ENCODE measurements around the gene CYGB. TPM values are rescaled to one million over a fixed set of nuclear protein-coding genes. Genes with fewer than 3 reads are reported as not detected.

CYGB gene
- total and polyA plus RNA-seq, 2 of the 13 experiments (the other 11 are each of a cell fraction or from before 2014, with no cell fraction given): 18.9 to 27.1 TPM

GRCh38 chr17:76523084-76524037, 14.1 kb downstream of the CYGB start (continued):
- TF ChIP-seq ATF3 (CRISPR knock-in tag; IDR thresholded peaks at IDR 0.05): no peak
- 0 out of 2 replicates have a peak, but pooled peaks have one; percentile 21 for TF ChIP-seq BRD4 (CRISPR knock-in tag; IDR thresholded peaks at IDR 0.05)
- no peak for TF ChIP-seq ZNF383 (CRISPR knock-in tag; IDR thresholded peaks at IDR 0.05; ENCODE audit: borderline replicate concordance)
- no peak; the same call in 1 of the 2 replicates for TF ChIP-seq ZSCAN25 (CRISPR knock-in tag; IDR thresholded peaks at IDR 0.05)
- no peak for TF ChIP-seq CENPX (CRISPR knock-in tag; IDR thresholded peaks at IDR 0.05)
- TF ChIP-seq, protein P1, sequence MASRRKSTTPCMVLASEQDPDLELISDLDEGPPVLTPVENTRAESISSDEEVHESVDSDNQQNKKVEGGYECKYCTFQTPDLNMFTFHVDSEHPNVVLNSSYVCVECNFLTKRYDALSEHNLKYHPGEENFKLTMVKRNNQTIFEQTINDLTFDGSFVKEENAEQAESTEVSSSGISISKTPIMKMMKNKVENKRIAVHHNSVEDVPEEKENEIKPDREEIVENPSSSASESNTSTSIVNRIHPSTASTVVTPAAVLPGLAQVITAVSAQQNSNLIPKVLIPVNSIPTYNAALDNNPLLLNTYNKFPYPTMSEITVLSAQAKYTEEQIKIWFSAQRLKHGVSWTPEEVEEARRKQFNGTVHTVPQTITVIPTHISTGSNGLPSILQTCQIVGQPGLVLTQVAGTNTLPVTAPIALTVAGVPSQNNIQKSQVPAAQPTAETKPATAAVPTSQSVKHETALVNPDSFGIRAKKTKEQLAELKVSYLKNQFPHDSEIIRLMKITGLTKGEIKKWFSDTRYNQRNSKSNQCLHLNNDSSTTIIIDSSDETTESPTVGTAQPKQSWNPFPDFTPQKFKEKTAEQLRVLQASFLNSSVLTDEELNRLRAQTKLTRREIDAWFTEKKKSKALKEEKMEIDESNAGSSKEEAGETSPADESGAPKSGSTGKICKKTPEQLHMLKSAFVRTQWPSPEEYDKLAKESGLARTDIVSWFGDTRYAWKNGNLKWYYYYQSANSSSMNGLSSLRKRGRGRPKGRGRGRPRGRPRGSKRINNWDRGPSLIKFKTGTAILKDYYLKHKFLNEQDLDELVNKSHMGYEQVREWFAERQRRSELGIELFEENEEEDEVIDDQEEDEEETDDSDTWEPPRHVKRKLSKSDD (CRISPR knock-in tag; IDR thresholded peaks at IDR 0.05; ENCODE audit: low read depth): no peak
- no peak for TF ChIP-seq PHB2 (IDR thresholded peaks at IDR 0.05; ENCODE audit: partially characterized antibody)
- TF ChIP-seq TCF12 (IDR thresholded peaks at IDR 0.05): no peak
- no peak for TF ChIP-seq TCF12 (CRISPR knock-in tag; IDR thresholded peaks at IDR 0.05)
- no peak for TF ChIP-seq ATF6 (CRISPR knock-in tag; conservative IDR thresholded peaks at IDR 0.05)
- no peak for TF ChIP-seq ZNF558 (CRISPR knock-in tag; IDR thresholded peaks at IDR 0.05; ENCODE audit: borderline replicate concordance)
- TF ChIP-seq CBX2 (IDR thresholded peaks at IDR 0.05; ENCODE audit: low read depth, low read length): no peak
- TF ChIP-seq CBX2 (CRISPR knock-in tag; IDR thresholded peaks at IDR 0.05; ENCODE audit: low read depth): no peak; the same call in 1 of the 2 replicates
- TF ChIP-seq ZNF703 (CRISPR knock-in tag; IDR thresholded peaks at IDR 0.05; ENCODE audit: borderline replicate concordance): no peak
- TF ChIP-seq CHCHD3 (CRISPR knock-in tag; IDR thresholded peaks at IDR 0.05): no peak
- TF ChIP-seq, protein P2, sequence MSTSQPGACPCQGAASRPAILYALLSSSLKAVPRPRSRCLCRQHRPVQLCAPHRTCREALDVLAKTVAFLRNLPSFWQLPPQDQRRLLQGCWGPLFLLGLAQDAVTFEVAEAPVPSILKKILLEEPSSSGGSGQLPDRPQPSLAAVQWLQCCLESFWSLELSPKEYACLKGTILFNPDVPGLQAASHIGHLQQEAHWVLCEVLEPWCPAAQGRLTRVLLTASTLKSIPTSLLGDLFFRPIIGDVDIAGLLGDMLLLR (CRISPR knock-in tag; IDR thresholded peaks at IDR 0.05): 0 out of 2 replicates have a peak, but pooled peaks have one; percentile 18
- TF ChIP-seq SCMH1 (CRISPR knock-in tag; IDR thresholded peaks at IDR 0.05; ENCODE audit: borderline replicate concordance): no peak
- TF ChIP-seq, protein P3, sequence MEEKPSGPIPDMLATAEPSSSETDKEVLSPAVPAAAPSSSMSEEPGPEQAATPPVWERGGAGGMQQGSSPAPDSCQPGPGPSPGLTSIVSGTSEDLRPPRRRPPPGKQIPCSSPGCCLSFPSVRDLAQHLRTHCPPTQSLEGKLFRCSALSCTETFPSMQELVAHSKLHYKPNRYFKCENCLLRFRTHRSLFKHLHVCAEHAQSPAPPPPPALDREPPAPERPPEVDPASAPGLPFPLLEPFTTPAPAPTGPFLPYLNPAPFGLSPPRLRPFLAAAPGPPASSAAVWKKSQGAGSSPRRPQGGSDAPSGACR (CRISPR knock-in tag; IDR thresholded peaks at IDR 0.05): no peak
- TF ChIP-seq ZBTB33 (CRISPR knock-in tag; IDR thresholded peaks at IDR 0.05): peak; percentile 64
- TF ChIP-seq JUNB (CRISPR knock-in tag; IDR thresholded peaks at IDR 0.05; ENCODE audit: borderline replicate concordance): no peak
